ENCODE results near the gene SRGN.
"Not testable (repeated sequence)": the region's sequence is repeated elsewhere in the genome, so short reads cannot be mapped to it uniquely, and the experiment has no call there.

The SRGN gene

GRCh38 chr10:69125554-69125953, 37.7 kb downstream of the SRGN start:
- DNase-seq, result no peak

- DNase-seq, result no peak
These were observed 42.3 kb downstream of the SRGN start for GRCh38 chr10:69130251-69130650.

- DNase-seq, result no peak
These were observed 52.1 kb downstream of the SRGN start for GRCh38 chr10:69139961-69140360.

GRCh38 chr10:69141304-69141703, 53.4 kb downstream of the SRGN start:
- no peak for DNase-seq

GRCh38 chr10:69142074-69142473, 54.2 kb downstream of the SRGN start:
- not testable (repeated sequence) for DNase-seq

- DNase-seq, result no peak
These were observed 55.1 kb downstream of the SRGN start for GRCh38 chr10:69142983-69143382.

GRCh38 chr10:69145329-69145728, 57.4 kb downstream of the SRGN start:
- no peak for DNase-seq

GRCh38 chr10:69145864-69146263, 58.0 kb downstream of the SRGN start:
- no peak for DNase-seq

- no peak for DNase-seq
These were observed 58.9 kb downstream of the SRGN start for GRCh38 chr10:69146759-69147158.

GRCh38 chr10:69151984-69152383, 64.1 kb downstream of the SRGN start:
- DNase-seq, result no peak

- DNase-seq, result no peak
These were observed 65.3 kb downstream of the SRGN start for GRCh38 chr10:69153227-69153626.
